HEK293 (cell line): ENCODE results near the gene NUDT3.

Experiments
- BCL11B ChIP-seq: fragments of 450-650 bp; formaldehyde crosslinking; IDR thresholded peaks from 2 replicates; pipeline ENCODE4 v1.5.1; 2016; ENCODE audit warnings: low read depth, missing biosample characterization, missing genetic modification characterization
- ELK4 ChIP-seq: IDR thresholded peaks from 2 replicates; pipeline ENCODE4 v1.6.1; 2011; ENCODE audit warnings: mild to moderate bottlenecking, low read depth, low read length, borderline replicate concordance
- KLF8 ChIP-seq: fragments of 450-650 bp; formaldehyde crosslinking; IDR thresholded peaks from 2 replicates; pipeline ENCODE4 v1.5.1; 2016; ENCODE audit warnings: missing biosample characterization, missing genetic modification characterization
- PRDM10 ChIP-seq: fragments of 450-650 bp; formaldehyde crosslinking; IDR thresholded peaks from 2 replicates; pipeline ENCODE4 v1.5.1; 2016; ENCODE audit warnings: missing biosample characterization, missing genetic modification characterization
- SCRT1 ChIP-seq: fragments of 450-650 bp; formaldehyde crosslinking; IDR thresholded peaks from 2 replicates; pipeline ENCODE4 v1.5.1; 2016; ENCODE audit warnings: missing biosample characterization, missing genetic modification characterization, borderline replicate concordance
- TCF7L2 ChIP-seq: IDR thresholded peaks from 2 replicates; pipeline ENCODE4 v1.6.1; 2011; ENCODE audit warnings: low read depth, mild to moderate bottlenecking, inconsistent platforms, low read length, moderate library complexity, borderline replicate concordance
- WT1 ChIP-seq: fragments of 450-650 bp; formaldehyde crosslinking; IDR thresholded peaks from 2 replicates; pipeline ENCODE4 v1.5.1; 2016; ENCODE audit warnings: missing biosample characterization, missing genetic modification characterization
- ZBTB44 ChIP-seq: fragments of 450-650 bp; IDR thresholded peaks from 2 replicates; pipeline ENCODE4 v1.5.1; 2018; ENCODE audit warnings: missing biosample characterization, mild to moderate bottlenecking, missing genetic modification characterization
- ZBTB48 ChIP-seq: fragments of 450-650 bp; formaldehyde crosslinking; IDR thresholded peaks from 2 replicates; pipeline ENCODE4 v1.5.1; 2016; ENCODE audit warnings: missing biosample characterization, missing genetic modification characterization
- ZNF2 ChIP-seq: fragments of 450-650 bp; formaldehyde crosslinking; IDR thresholded peaks from 2 replicates; pipeline ENCODE4 v1.5.1; 2016; ENCODE audit warnings: missing biosample characterization, missing genetic modification characterization
- ZNF221 ChIP-seq: fragments of 450-650 bp; formaldehyde crosslinking; IDR thresholded peaks from 2 replicates; pipeline ENCODE4 v1.5.1; 2017; ENCODE audit warnings: missing biosample characterization, missing genetic modification characterization, borderline replicate concordance
- ZNF280D ChIP-seq: fragments of 450-650 bp; formaldehyde crosslinking; IDR thresholded peaks from 2 replicates; pipeline ENCODE4 v1.5.1; 2016; ENCODE audit warnings: missing biosample characterization, missing genetic modification characterization
- ZNF341 ChIP-seq: fragments of 450-650 bp; formaldehyde crosslinking; IDR thresholded peaks from 2 replicates; pipeline ENCODE4; 2016; ENCODE audit warnings: low read depth, missing biosample characterization, missing genetic modification characterization
- ZNF366 ChIP-seq: fragments of 450-650 bp; formaldehyde crosslinking; conservative IDR thresholded peaks from 2 replicates; pipeline ENCODE4 v1.5.1; 2016; ENCODE audit warnings: missing biosample characterization, missing genetic modification characterization
- ZNF394 ChIP-seq: fragments of 450-650 bp; formaldehyde crosslinking; IDR thresholded peaks from 2 replicates; pipeline ENCODE4 v1.5.1; 2016; ENCODE audit warnings: missing biosample characterization, missing genetic modification characterization, mild to moderate bottlenecking, moderate library complexity, borderline replicate concordance
- ZNF423 ChIP-seq: fragments of 450-650 bp; formaldehyde crosslinking; IDR thresholded peaks from 2 replicates; pipeline ENCODE4 v1.5.1; 2016; ENCODE audit warnings: missing biosample characterization, missing genetic modification characterization
- ZNF510 ChIP-seq: fragments of 450-650 bp; formaldehyde crosslinking; IDR thresholded peaks from 2 replicates; pipeline ENCODE4 v1.5.1; 2018; ENCODE audit warnings: mild to moderate bottlenecking, missing genetic modification characterization, missing biosample characterization; ENCODE audit not compliant: insufficient replicate concordance
- ZNF518A ChIP-seq: fragments of 450-650 bp; formaldehyde crosslinking; conservative IDR thresholded peaks from 2 replicates; pipeline ENCODE4 v1.5.1; 2016; ENCODE audit warnings: low read depth, missing biosample characterization, missing genetic modification characterization
- ZNF521 ChIP-seq: fragments of 450-650 bp; formaldehyde crosslinking; IDR thresholded peaks from 2 replicates; pipeline ENCODE4 v1.5.1; 2017; ENCODE audit warnings: missing biosample characterization, mild to moderate bottlenecking, missing genetic modification characterization
- ZNF624 ChIP-seq: fragments of 450-650 bp; formaldehyde crosslinking; IDR thresholded peaks from 2 replicates; pipeline ENCODE4 v1.5.1; 2017; ENCODE audit warnings: missing biosample characterization, missing genetic modification characterization
- ZNF626 ChIP-seq: fragments of 450-650 bp; sonication (Bioruptor Pico); formaldehyde crosslinking; IDR thresholded peaks from 2 replicates; pipeline ENCODE4 v1.5.1; 2018; ENCODE audit warnings: missing biosample characterization, missing genetic modification characterization, inconsistent platforms
- ZNF658 ChIP-seq: fragments of 450-650 bp; formaldehyde crosslinking; IDR thresholded peaks from 2 replicates; pipeline ENCODE4; 2016; ENCODE audit warnings: missing biosample characterization, missing genetic modification characterization
- ZNF76 ChIP-seq: fragments of 450-650 bp; formaldehyde crosslinking; IDR thresholded peaks from 2 replicates; pipeline ENCODE4; 2016; ENCODE audit warnings: low read depth, missing biosample characterization, missing genetic modification characterization, borderline replicate concordance
- ZNF792 ChIP-seq: fragments of 450-650 bp; formaldehyde crosslinking; IDR thresholded peaks from 2 replicates; pipeline ENCODE4 v1.5.1; 2016; ENCODE audit warnings: missing biosample characterization, missing genetic modification characterization
- ZSCAN30 ChIP-seq: fragments of 450-650 bp; IDR thresholded peaks from 2 replicates; pipeline ENCODE4 v1.5.1; 2018; ENCODE audit warnings: missing biosample characterization, mild to moderate bottlenecking, missing genetic modification characterization, moderate library complexity

Gene NUDT3

GRCh38 chr6:34393191-34393965, 909 bp upstream of the NUDT3 start (continued):
- no peak for TF ChIP-seq KLF8 (tag by site-specific recombination)
- TF ChIP-seq ZNF341 (tag by site-specific recombination) = no peak
- no peak for TF ChIP-seq BCL11B (tag by site-specific recombination)
- TF ChIP-seq ZNF510 = no peak
- TF ChIP-seq ZNF423 (tag by site-specific recombination) = no peak
- TF ChIP-seq ZNF626 = no peak
- TF ChIP-seq ZSCAN30 = no peak
- TF ChIP-seq ZNF624 (tag by site-specific recombination) = no peak
- 0 out of 2 replicates have a peak, but pooled peaks have one; percentile 6 for TF ChIP-seq WT1 (tag by site-specific recombination)
- no peak for TF ChIP-seq ZNF521
- TF ChIP-seq ZNF792 (tag by site-specific recombination) = no peak
- no peak for TF ChIP-seq ZNF76 (tag by site-specific recombination)
- TF ChIP-seq TCF7L2 = no peak
- no peak for TF ChIP-seq PRDM10 (tag by site-specific recombination)
- TF ChIP-seq ZNF658 (tag by site-specific recombination) = no peak
- TF ChIP-seq SCRT1 (tag by site-specific recombination) = no peak
- no peak for TF ChIP-seq ZNF394 (tag by site-specific recombination)
- no peak for TF ChIP-seq ZNF221
- TF ChIP-seq ELK4 = no peak
- TF ChIP-seq ZBTB44 (tag by site-specific recombination) = no peak
- no peak for TF ChIP-seq ZBTB48 (tag by site-specific recombination)
- peak; percentile 9; the same call in 1 of the 2 replicates for TF ChIP-seq ZNF366 (tag by site-specific recombination)
- TF ChIP-seq ZNF518A (tag by site-specific recombination) = no peak
- no peak for TF ChIP-seq ZNF2 (tag by site-specific recombination)
- TF ChIP-seq ZNF280D (tag by site-specific recombination) = no peak
